ENCODE results near the gene TRA2B.

The TRA2B gene

DNA sequence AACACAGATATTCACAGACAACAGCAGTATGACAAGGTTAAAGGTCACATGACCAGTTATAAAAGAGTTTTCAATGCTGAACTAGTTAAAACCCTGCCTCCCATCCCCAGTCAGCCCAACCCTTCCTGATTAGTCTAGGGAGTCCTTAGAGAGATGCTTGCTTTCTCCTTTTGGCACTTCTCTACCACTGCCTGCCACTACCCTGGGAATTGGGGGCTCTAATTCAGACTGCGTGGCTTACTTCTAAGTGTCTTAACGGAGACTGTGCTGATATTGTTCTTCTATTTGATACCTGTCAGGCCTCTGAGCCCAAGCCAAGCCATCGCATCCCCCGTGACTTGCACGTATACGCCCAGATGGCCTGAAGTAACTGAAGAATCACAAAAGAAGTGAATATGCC, 11.7 kb upstream of the TRA2B start:
- Histone ChIP-seq H3K27me3 (ENCODE audit: insufficient read depth, low read length) (no peaks in the 10 kb centered on the region), H3K4me1 (ENCODE audit: insufficient read depth, low read length) (peaks cover 3% of the 10 kb centered on the region; the same call in 1 of the 2 replicates), H3K9ac (ENCODE audit: low read depth, low read length) (no peak overlapping the region), H3K36me3 (ENCODE audit: insufficient read depth, low read length) (no peaks in the 10 kb centered on the region), H3K27ac (ENCODE audit: low read depth, low read length) (no peak overlapping the region), H3K4me3 (ENCODE audit: low read length) (no peak overlapping the region), H3K9me3 (ENCODE audit: insufficient read depth, low read depth, low read length) (0 out of 2 replicates have a peak, but pooled peaks cover 3% of the 10 kb centered on the region)
- WGBS = 51% methylated on average over 6 of the region's 6 CpGs

GRCh38 chr3:185948292-185948691, 10.5 kb upstream of the TRA2B start:
- Histone ChIP-seq H3K27me3 (ENCODE audit: insufficient read depth, low read length) (no peaks in the 10 kb centered on the region), H3K4me1 (ENCODE audit: insufficient read depth, low read length) (peaks cover 3% of the 10 kb centered on the region; the same call in 1 of the 2 replicates), H3K9me3 (ENCODE audit: insufficient read depth, low read depth, low read length) (0 out of 2 replicates have a peak, but pooled peaks cover 3% of the 10 kb centered on the region), H3K4me3 (ENCODE audit: low read length) (no peak overlapping the region), H3K27ac (ENCODE audit: low read depth, low read length) (no peak overlapping the region), H3K36me3 (ENCODE audit: insufficient read depth, low read length) (no peaks in the 10 kb centered on the region), H3K9ac (ENCODE audit: low read depth, low read length) (no peak overlapping the region)
- 88% methylated on average over 2 of the region's 3 CpGs for WGBS

DNA sequence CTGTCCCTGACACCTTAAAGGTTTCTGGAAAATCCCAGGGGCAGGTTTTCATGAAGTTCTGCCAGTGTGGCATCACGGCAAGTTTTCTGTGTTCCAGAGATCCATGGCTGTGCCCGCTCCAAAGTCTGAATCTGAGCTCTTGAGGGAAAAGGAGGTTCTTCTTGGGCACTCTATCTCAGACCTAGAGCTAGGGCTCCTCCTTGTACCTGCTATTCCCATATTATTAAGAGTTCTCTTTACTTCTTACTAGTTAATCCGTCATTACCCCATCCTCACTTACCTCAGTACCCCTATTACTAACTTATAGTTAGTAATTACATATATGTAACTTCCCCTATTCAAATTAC, 5.9 kb upstream of the TRA2B start:
- Histone ChIP-seq H3K27ac (ENCODE audit: low read depth, low read length) (no peak overlapping the region), H3K4me1 (ENCODE audit: insufficient read depth, low read length) (no peaks in the 10 kb centered on the region), H3K27me3 (ENCODE audit: insufficient read depth, low read length) (no peaks in the 10 kb centered on the region), H3K9ac (ENCODE audit: low read depth, low read length) (no peak overlapping the region), H3K36me3 (ENCODE audit: insufficient read depth, low read length) (no peaks in the 10 kb centered on the region), H3K9me3 (ENCODE audit: insufficient read depth, low read depth, low read length) (no peaks in the 10 kb centered on the region), H3K4me3 (ENCODE audit: low read length) (no peak overlapping the region)
- WGBS = 52% methylated on average over 3 of the region's 3 CpGs

GRCh38 chr3:185942907-185943759, 5.3 kb upstream of the TRA2B start:
- 63% methylated on average over 7 of the region's 7 CpGs for WGBS
- no peaks in the 10 kb centered on the region for H3K4me1 ChIP-seq (ENCODE audit: insufficient read depth, low read length)
- no peaks in the 10 kb centered on the region for H3K27me3 ChIP-seq (ENCODE audit: insufficient read depth, low read length)
- H3K27ac ChIP-seq (ENCODE audit: low read depth, low read length) = no peak overlapping the region
- H3K36me3 ChIP-seq (ENCODE audit: insufficient read depth, low read length) = no peaks in the 10 kb centered on the region
- no peak overlapping the region for H3K4me3 ChIP-seq (ENCODE audit: low read length)
- H3K9me3 ChIP-seq (ENCODE audit: insufficient read depth, low read depth, low read length) = no peaks in the 10 kb centered on the region
- no peak overlapping the region for H3K9ac ChIP-seq (ENCODE audit: low read depth, low read length)

- 98% methylated on average over 2 of the region's 3 CpGs for WGBS
These were observed 4.6 kb upstream of the TRA2B start for GRCh38 chr3:185942396-185942795.

GRCh38 chr3:185940951-185941350, 3.1 kb upstream of the TRA2B start:
- 100% methylated on average over 1 of the region's 1 CpG for WGBS
- H3K9me3 ChIP-seq (ENCODE audit: insufficient read depth, low read depth, low read length) = no peaks in the 10 kb centered on the region
- no peaks in the 10 kb centered on the region for H3K4me1 ChIP-seq (ENCODE audit: insufficient read depth, low read length)
- H3K4me3 ChIP-seq (ENCODE audit: low read length) = no peak overlapping the region
- no peak overlapping the region for H3K9ac ChIP-seq (ENCODE audit: low read depth, low read length)
- no peak overlapping the region for H3K27ac ChIP-seq (ENCODE audit: low read depth, low read length)
- H3K36me3 ChIP-seq (ENCODE audit: insufficient read depth, low read length) = 0 out of 2 replicates have a peak, but pooled peaks cover 5% of the 10 kb centered on the region
- no peaks in the 10 kb centered on the region for H3K27me3 ChIP-seq (ENCODE audit: insufficient read depth, low read length)

More at GRCh38 chr3:185942396-185942795, 4.6 kb upstream of the TRA2B start:
- no peaks in the 10 kb centered on the region for H3K36me3 ChIP-seq (ENCODE audit: insufficient read depth, low read length)
- H3K4me3 ChIP-seq (ENCODE audit: low read length) = no peak overlapping the region
- no peaks in the 10 kb centered on the region for H3K27me3 ChIP-seq (ENCODE audit: insufficient read depth, low read length)
- H3K9me3 ChIP-seq (ENCODE audit: insufficient read depth, low read depth, low read length) = no peaks in the 10 kb centered on the region
- H3K4me1 ChIP-seq (ENCODE audit: insufficient read depth, low read length) = no peaks in the 10 kb centered on the region
- H3K27ac ChIP-seq (ENCODE audit: low read depth, low read length) = no peak overlapping the region
- H3K9ac ChIP-seq (ENCODE audit: low read depth, low read length) = no peak overlapping the region

DNA sequence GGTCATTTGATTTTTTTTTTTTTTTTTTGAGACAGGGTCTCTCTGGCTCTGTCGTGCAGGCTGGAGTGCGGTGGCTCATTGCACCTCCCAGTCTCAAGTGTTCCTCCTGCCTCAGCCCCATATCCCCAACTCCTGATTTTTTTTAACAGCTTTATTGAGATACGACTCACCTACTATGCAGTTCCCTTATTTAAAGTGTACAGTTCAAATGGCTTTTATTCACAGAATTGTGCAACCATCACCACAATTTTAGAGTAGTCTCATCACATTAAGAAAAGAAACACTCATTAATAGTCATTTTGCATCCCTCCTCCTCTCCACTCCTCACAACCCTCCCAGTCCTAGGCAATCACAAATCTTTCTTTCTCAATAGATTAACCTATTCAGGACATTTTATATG, 1.9 kb upstream of the TRA2B start:
- no peak overlapping the region for H3K9ac ChIP-seq (ENCODE audit: low read depth, low read length)
- H3K4me3 ChIP-seq (ENCODE audit: low read length) = no peak overlapping the region
- no peak overlapping the region for H3K27ac ChIP-seq (ENCODE audit: low read depth, low read length)
- WGBS = 97% methylated on average over 3 of the region's 3 CpGs
- peaks cover 11% of the 10 kb centered on the region; the same call in 1 of the 2 replicates for H3K36me3 ChIP-seq (ENCODE audit: insufficient read depth, low read length)
- H3K27me3 ChIP-seq (ENCODE audit: insufficient read depth, low read length) = no peaks in the 10 kb centered on the region
- no peaks in the 10 kb centered on the region for H3K9me3 ChIP-seq (ENCODE audit: insufficient read depth, low read depth, low read length)
- no peaks in the 10 kb centered on the region for H3K4me1 ChIP-seq (ENCODE audit: insufficient read depth, low read length)

DNA sequence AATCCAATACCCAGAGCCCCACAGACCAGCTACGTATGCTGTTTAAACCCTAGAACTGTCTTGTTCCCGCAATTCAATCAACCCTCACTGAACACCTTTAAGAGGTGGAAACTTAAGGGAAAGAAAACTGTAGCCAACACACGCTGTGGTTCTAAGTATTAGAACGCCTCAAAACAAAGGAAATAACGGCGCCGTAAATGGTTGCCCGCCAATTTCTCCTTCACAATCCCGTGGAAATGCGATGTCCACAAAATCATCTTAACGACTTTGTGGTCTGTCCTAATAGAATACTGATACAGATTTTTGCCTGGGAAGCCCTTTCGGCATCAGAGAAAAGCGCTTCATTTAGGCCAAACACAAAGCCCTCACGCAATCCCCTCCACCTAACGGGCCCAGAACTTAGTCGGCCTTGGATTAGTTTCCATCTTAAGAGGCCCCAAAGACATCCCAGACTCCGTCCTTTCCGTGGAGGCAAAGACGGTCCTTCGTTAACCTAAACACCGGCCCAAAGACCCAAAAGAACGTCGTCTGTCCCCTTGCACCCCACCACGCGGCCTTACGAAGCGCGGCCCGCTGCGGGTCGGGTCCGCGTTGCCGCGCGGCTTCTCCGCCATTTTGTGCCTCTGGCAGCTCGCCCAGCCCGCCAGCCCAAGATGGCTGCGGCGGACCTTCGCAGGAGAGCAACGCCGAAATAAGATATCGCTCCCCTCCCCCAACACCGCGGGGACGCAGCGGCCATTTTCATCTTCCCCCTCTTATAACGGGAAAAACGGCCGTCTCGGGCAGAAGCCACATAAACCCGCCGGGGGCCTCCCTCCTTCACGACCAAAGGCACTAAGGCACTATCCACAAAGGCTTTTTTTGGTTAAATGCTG, 763 bp downstream of the TRA2B start:
- peaks cover 22% of the 10 kb centered on the region for H3K4me1 ChIP-seq (ENCODE audit: insufficient read depth, low read length)
- H3K36me3 ChIP-seq (ENCODE audit: insufficient read depth, low read length) = peaks cover 18% of the 10 kb centered on the region; the same call in 1 of the 2 replicates
- no peaks in the 10 kb centered on the region for H3K9me3 ChIP-seq (ENCODE audit: insufficient read depth, low read depth, low read length)
- peak overlapping the region; percentile 99 for H3K9ac ChIP-seq (ENCODE audit: low read depth, low read length)
- peak overlapping the region; percentile 97 for H3K27ac ChIP-seq (ENCODE audit: low read depth, low read length)
- no peaks in the 10 kb centered on the region for H3K27me3 ChIP-seq (ENCODE audit: insufficient read depth, low read length)
- H3K4me3 ChIP-seq (ENCODE audit: low read length) = peak overlapping the region; percentile 89
- WGBS = under 1% methylated on average over 56 of the region's 56 CpGs

GRCh38 chr3:185936273-185936629, 1.6 kb downstream of the TRA2B start:
- Histone ChIP-seq H3K4me3 (ENCODE audit: low read length) (peak overlapping the region; percentile 89), H3K9me3 (ENCODE audit: insufficient read depth, low read depth, low read length) (no peaks in the 10 kb centered on the region), H3K9ac (ENCODE audit: low read depth, low read length) (peak overlapping the region; percentile 99), H3K4me1 (ENCODE audit: insufficient read depth, low read length) (peaks cover 30% of the 10 kb centered on the region), H3K27ac (ENCODE audit: low read depth, low read length) (peak overlapping the region; percentile 97), H3K36me3 (ENCODE audit: insufficient read depth, low read length) (peaks cover 26% of the 10 kb centered on the region), H3K27me3 (ENCODE audit: insufficient read depth, low read length) (no peaks in the 10 kb centered on the region)
- 0% methylated on average over 8 of the region's 8 CpGs for WGBS

- Histone ChIP-seq H3K9ac (ENCODE audit: low read depth, low read length) (peak overlapping the region; percentile 99), H3K27ac (ENCODE audit: low read depth, low read length) (peak overlapping the region; percentile 97; the same call in 1 of the 2 replicates), H3K4me1 (ENCODE audit: insufficient read depth, low read length) (peaks cover 36% of the 10 kb centered on the region), H3K9me3 (ENCODE audit: insufficient read depth, low read depth, low read length) (no peaks in the 10 kb centered on the region), H3K27me3 (ENCODE audit: insufficient read depth, low read length) (no peaks in the 10 kb centered on the region), H3K36me3 (ENCODE audit: insufficient read depth, low read length) (peaks cover 31% of the 10 kb centered on the region), H3K4me3 (ENCODE audit: low read length) (peak overlapping the region; percentile 89)
- under 1% methylated on average over 10 of the region's 11 CpGs for WGBS
These were observed 2.1 kb downstream of the TRA2B start for GRCh38 chr3:185935465-185936272.
